GM23338 (cell line): ENCODE data around the gene CAPZB. TPM values are rescaled to one million over a fixed set of nuclear protein-coding genes. Genes with fewer than 3 reads are reported as not detected.

Source experiments
- ATAC-seq: fragments of 200-7000 bp; cut with Tn5 transposase; 3 replicates; pipeline ENCODE4 v1.9.1; 2020
- DNase-seq: peaks from one replicate; pipeline ENCODE4 v3.0.0-alpha.2; 2015; ENCODE audit warnings: low spot score
- H2AFZ ChIP-seq: fragments of 200-600 bp; sonication (generic); 2 replicates; pipeline ENCODE4 v1.8.0; 2016; ENCODE audit warnings: antibody characterized with exemption, mild to moderate bottlenecking, moderate library complexity
- H3F3A ChIP-seq: fragments of 200-600 bp; sonication (generic); replicated peaks from 2 replicates; pipeline ENCODE4 v1.8.0; 2017; ENCODE audit warnings: antibody characterized with exemption, mixed run types, low read depth
- H3K27ac ChIP-seq: fragments of 200-600 bp; sonication (generic); 2 replicates; pipeline ENCODE4 v1.6.1; 2016; ENCODE audit warnings: low read depth
- H3K27me3 ChIP-seq: fragments of 200-600 bp; sonication (generic); 2 replicates; pipeline ENCODE4 v1.8.0; 2016; ENCODE audit warnings: mild to moderate bottlenecking, mixed run types, moderate library complexity; ENCODE audit not compliant: insufficient read depth
- H3K36me3 ChIP-seq: fragments of 200-600 bp; sonication (generic); 2 replicates; pipeline ENCODE4 v1.8.0; 2016; ENCODE audit warnings: mild to moderate bottlenecking; ENCODE audit not compliant: insufficient read depth
- H3K4me1 ChIP-seq: fragments of 200-600 bp; sonication (generic); 2 replicates; pipeline ENCODE4 v1.8.0; 2016; ENCODE audit warnings: mild to moderate bottlenecking, moderate library complexity; ENCODE audit not compliant: insufficient read depth
- H3K4me2 ChIP-seq: fragments of 200-600 bp; sonication (generic); 2 replicates; pipeline ENCODE4 v1.7.1; 2017; ENCODE audit warnings: mixed run types
- H3K4me3 ChIP-seq: fragments of 200-600 bp; sonication (generic); 2 replicates; pipeline ENCODE4 v1.6.1; 2016; ENCODE audit warnings: mixed run types
- H3K79me2 ChIP-seq: fragments of 200-600 bp; sonication (generic); replicated peaks from 2 replicates; pipeline ENCODE4 v1.8.0; 2017; ENCODE audit warnings: mild to moderate bottlenecking; ENCODE audit not compliant: insufficient read depth
- H3K9me2 ChIP-seq: fragments of 200-600 bp; sonication (generic); 2 replicates; pipeline ENCODE4 v1.8.0; 2017; ENCODE audit not compliant: insufficient read depth
- H4K20me1 ChIP-seq: fragments of 200-600 bp; sonication (generic); replicated peaks from 2 replicates; pipeline ENCODE4 v1.8.0; 2017; ENCODE audit warnings: mild to moderate bottlenecking; ENCODE audit not compliant: insufficient read depth
- H3K27ac Mint-ChIP-seq: 2 replicates; pipeline ENCODE4 v1.8.0; 2020; ENCODE audit warnings: inconsistent platforms, mild to moderate bottlenecking, moderate library complexity, mixed read lengths
- H3K27me3 Mint-ChIP-seq: 3 replicates; pipeline ENCODE4 v1.8.0; 2022; ENCODE audit warnings: low read depth, mild to moderate bottlenecking, moderate library complexity, mixed read lengths, inconsistent platforms; ENCODE audit not compliant: insufficient read depth, poor library complexity
- H3K36me3 Mint-ChIP-seq: 3 replicates; pipeline ENCODE4 v1.8.0; 2021; ENCODE audit warnings: low read depth, mild to moderate bottlenecking, inconsistent platforms, moderate library complexity, mixed read lengths
- H3K4me1 Mint-ChIP-seq: 3 replicates; pipeline ENCODE4 v1.8.0; 2020; ENCODE audit warnings: mild to moderate bottlenecking, inconsistent platforms, mixed read lengths
- H3K4me3 Mint-ChIP-seq: 3 replicates; pipeline ENCODE4 v1.8.0; 2021; ENCODE audit warnings: moderate library complexity, mild to moderate bottlenecking, inconsistent platforms, mixed read lengths
- H3K9me3 Mint-ChIP-seq: 3 replicates; pipeline ENCODE4 v1.8.0; 2020; ENCODE audit warnings: moderate library complexity, mild to moderate bottlenecking, inconsistent platforms, mixed read lengths
- EZH2 ChIP-seq: fragments of 200-600 bp; sonication (generic); IDR thresholded peaks from one replicate; pipeline ENCODE4 v1.8.0; 2017; ENCODE audit warnings: antibody characterized with exemption, mild to moderate bottlenecking, low read depth; ENCODE audit not compliant: unreplicated experiment
- NANOG ChIP-seq: IDR thresholded peaks from 2 replicates; pipeline ENCODE4 v1.6.1; 2016; ENCODE audit warnings: antibody characterized with exemption, borderline replicate concordance
- polyA plus RNA-seq: library from polyadenylated mRNA; unstranded; fragments of >200 nt; fragmentation: Nextera tagmentation; extraction: Ambion mirVana; gene quantifications from 2 replicates; pipeline ENCODE4 v1.2.1, GENCODE V29; 2016
- total RNA-seq: library from RNA; depleted of rRNA; stranded (reverse); fragments of >200 nt; shearing (Covaris generic); gene quantifications from 2 replicates; pipeline ENCODE4 v1.2.3, GENCODE V29; 2014
- TF ChIP-seq, protein P1 (sequence below), 2 experiments: fragments of 200-600 bp in 1 of 2; sonication (generic) in 1 of 2; conservative IDR thresholded peaks; 2 replicates each; pipeline versions ENCODE4 v1.5.1 to v1.6.1; 2016 to 2017; ENCODE audit warnings: antibody characterized with exemption in 2 of 2, low read depth in 2 of 2, mild to moderate bottlenecking in 2 of 2, moderate library complexity in 1 of 2
- TF ChIP-seq, protein P2 (sequence below): IDR thresholded peaks from 2 replicates; pipeline ENCODE4 v1.6.1; 2016; ENCODE audit warnings: antibody characterized with exemption

CAPZB gene
- total and polyA plus RNA-seq, 2 experiments from 2014 or later: 195 to 348 TPM

DNA sequence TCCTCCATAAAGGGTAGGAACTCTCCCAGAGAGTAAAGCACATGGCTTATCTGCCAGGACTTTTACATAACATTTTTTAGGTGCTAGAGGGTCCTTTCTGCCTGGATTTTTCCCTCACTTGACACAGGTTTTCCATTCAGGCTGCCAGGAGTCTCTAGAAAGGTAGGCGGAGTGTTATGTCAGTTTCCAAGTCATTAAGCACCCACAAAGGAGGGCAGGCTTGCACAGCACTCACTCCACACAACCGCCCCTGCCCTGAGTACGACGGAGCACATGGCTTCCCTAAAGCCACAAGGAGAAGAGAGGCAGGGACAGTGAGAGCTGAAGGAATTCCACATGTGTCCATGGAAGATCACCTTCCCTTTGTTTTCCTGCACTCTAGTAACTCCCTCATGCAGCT, 55.7 kb downstream of the CAPZB start (continued):
- TF ChIP-seq, protein P1, sequence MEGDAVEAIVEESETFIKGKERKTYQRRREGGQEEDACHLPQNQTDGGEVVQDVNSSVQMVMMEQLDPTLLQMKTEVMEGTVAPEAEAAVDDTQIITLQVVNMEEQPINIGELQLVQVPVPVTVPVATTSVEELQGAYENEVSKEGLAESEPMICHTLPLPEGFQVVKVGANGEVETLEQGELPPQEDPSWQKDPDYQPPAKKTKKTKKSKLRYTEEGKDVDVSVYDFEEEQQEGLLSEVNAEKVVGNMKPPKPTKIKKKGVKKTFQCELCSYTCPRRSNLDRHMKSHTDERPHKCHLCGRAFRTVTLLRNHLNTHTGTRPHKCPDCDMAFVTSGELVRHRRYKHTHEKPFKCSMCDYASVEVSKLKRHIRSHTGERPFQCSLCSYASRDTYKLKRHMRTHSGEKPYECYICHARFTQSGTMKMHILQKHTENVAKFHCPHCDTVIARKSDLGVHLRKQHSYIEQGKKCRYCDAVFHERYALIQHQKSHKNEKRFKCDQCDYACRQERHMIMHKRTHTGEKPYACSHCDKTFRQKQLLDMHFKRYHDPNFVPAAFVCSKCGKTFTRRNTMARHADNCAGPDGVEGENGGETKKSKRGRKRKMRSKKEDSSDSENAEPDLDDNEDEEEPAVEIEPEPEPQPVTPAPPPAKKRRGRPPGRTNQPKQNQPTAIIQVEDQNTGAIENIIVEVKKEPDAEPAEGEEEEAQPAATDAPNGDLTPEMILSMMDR (conservative IDR thresholded peaks at IDR 0.05; ENCODE audit: low read depth in 2 of 2): no peak
- no peak for TF ChIP-seq NANOG
- TF ChIP-seq, protein P2, sequence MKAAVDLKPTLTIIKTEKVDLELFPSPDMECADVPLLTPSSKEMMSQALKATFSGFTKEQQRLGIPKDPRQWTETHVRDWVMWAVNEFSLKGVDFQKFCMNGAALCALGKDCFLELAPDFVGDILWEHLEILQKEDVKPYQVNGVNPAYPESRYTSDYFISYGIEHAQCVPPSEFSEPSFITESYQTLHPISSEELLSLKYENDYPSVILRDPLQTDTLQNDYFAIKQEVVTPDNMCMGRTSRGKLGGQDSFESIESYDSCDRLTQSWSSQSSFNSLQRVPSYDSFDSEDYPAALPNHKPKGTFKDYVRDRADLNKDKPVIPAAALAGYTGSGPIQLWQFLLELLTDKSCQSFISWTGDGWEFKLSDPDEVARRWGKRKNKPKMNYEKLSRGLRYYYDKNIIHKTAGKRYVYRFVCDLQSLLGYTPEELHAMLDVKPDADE: no peak

DNA sequence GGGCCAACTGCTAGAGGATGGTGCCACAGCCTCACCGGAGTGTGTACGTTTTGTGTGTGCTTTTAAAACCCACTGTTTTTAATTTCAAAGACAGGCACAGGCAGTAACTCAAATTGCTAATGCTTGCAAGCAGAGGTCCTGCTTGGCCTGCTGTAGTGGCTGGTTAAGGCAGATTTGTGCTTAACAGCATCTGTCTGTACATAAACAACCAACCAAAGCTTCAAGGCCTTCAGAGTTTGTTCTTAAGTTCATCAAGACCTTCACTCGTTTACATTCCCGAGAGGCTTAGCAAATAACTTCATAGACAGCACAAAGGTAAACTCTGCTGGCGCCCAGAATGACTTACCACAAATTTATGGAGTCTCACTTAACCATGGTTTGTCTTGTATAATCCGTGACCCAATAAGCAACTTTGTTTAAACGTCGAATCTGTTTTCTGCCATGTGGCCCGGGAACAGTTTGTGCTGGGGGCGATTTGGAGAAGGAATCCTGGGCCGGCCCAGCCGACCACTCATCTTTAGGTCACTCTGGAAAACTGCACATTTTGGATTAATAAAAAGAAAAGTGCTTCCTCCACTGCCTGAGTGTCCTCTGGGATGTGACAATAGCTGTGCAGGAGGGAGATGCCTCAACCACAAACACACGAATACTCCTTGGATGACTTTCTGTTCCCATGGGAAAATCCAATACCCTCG, 58.1 kb downstream of the CAPZB start:
- TF ChIP-seq, protein P2: no peak
- no peak for TF ChIP-seq EZH2
- TF ChIP-seq, protein P1 (conservative IDR thresholded peaks at IDR 0.05; ENCODE audit: low read depth in 2 of 2): no peak
- ATAC-seq (no peak), DNase-seq (no peak)
- H3K27me3 ChIP-seq: no peaks in the 10 kb centered on the region
- H3K27ac Mint-ChIP-seq: no peak overlapping the region
- H3K36me3 ChIP-seq: no peaks in the 10 kb centered on the region
- peaks cover 2% of the 10 kb centered on the region for H3K27me3 Mint-ChIP-seq
- H2AFZ ChIP-seq: no peak overlapping the region
- peaks cover 100% of the 10 kb centered on the region for H3K79me2 ChIP-seq
- peaks cover 94% of the 10 kb centered on the region for H4K20me1 ChIP-seq
- H3K4me1 Mint-ChIP-seq: peaks cover 26% of the 10 kb centered on the region
- H3K27ac ChIP-seq: no peak overlapping the region
- peaks cover 21% of the 10 kb centered on the region for H3K4me1 ChIP-seq
- no peaks in the 10 kb centered on the region for H3K9me2 ChIP-seq
- no peak overlapping the region for H3K4me3 Mint-ChIP-seq
- H3K4me2 ChIP-seq: no peak overlapping the region
- H3F3A ChIP-seq: no peaks in the 10 kb centered on the region
- H3K4me3 ChIP-seq: no peak overlapping the region
- H3K36me3 Mint-ChIP-seq: peaks cover 3% of the 10 kb centered on the region; the same call in 2 of the 3 replicates
- H3K9me3 Mint-ChIP-seq: no peaks in the 10 kb centered on the region
